Endothelial cell of umbilical vein (primary cell): ENCODE measurements around the gene FAM3C. TPM values are rescaled to one million over a fixed set of nuclear protein-coding genes. Genes with fewer than 3 reads are reported as not detected.

Experiments
- BruUV-seq: library from RNA; stranded (reverse); fragments of 400-500 nt; replicated peaks from 2 replicates; lab custom pipeline; 2021; lab: Mats Ljungman, UMichigan
- CTCF ChIA-PET: fragments of 300-600, 350-600 bp; sonication (Branson Sonifier 250); formaldehyde crosslinking; loops from one replicate; lab custom pipeline; 2021; ENCODE audit warnings: antibody characterized with exemption, inconsistent platforms; lab: Charles Lee
- POLR2A ChIA-PET: fragments of 300-600, 350-600 bp; sonication (Branson Sonifier 250); formaldehyde crosslinking; loops from one replicate; lab custom pipeline; 2021; ENCODE audit warnings: antibody characterized with exemption, inconsistent platforms; lab: Charles Lee
- DNase-seq: peaks from one replicate; pipeline ENCODE4 v3.0.0-alpha.2; 2011; ENCODE audit warnings: low read depth, low spot score
- FAIRE-seq: peaks from 2 replicates; lab custom pipeline; 2011; peaks lifted over from hg19 to GRCh38; lab: Jason Lieb, UNC
- H2AFZ ChIP-seq: 2 replicates; pipeline ENCODE4 v1.6.0; 2012; ENCODE audit warnings: low read depth, low read length, control low read depth, inconsistent platforms
- H3K27ac ChIP-seq: 2 replicates; pipeline ENCODE4 v1.5.1; 2011; ENCODE audit warnings: low read depth, mild to moderate bottlenecking, control low read depth, low read length, moderate library complexity; ENCODE audit not compliant: insufficient read depth
- H3K27me3 ChIP-seq, 2 experiments: 2 replicates each; pipeline versions ENCODE4 v1.6.0 to v1.6.1; 2011; ENCODE audit warnings: low read length in 2 of 2, mixed read lengths in 1 of 2; ENCODE audit not compliant: control insufficient read depth in 2 of 2, insufficient read depth in 2 of 2
- H3K36me3 ChIP-seq, 2 experiments: 2 replicates in 1 of 2; 3 replicates in 1 of 2; pipeline ENCODE4 v1.5.1; 2011; ENCODE audit warnings: low read length in 2 of 2, mild to moderate bottlenecking in 1 of 2, moderate library complexity in 1 of 2; ENCODE audit not compliant: control insufficient read depth in 2 of 2, insufficient read depth in 2 of 2; ENCODE audit errors: extremely low read depth in 1 of 2
- H3K4me1 ChIP-seq: 3 replicates; pipeline ENCODE4 v1.5.1; 2011; ENCODE audit warnings: mild to moderate bottlenecking, low read length; ENCODE audit not compliant: control insufficient read depth, insufficient read depth; ENCODE audit errors: extremely low read depth
- H3K4me2 ChIP-seq: 2 replicates; pipeline ENCODE4 v1.6.1; 2011; ENCODE audit warnings: low read length, control low read depth, mixed read lengths; ENCODE audit not compliant: insufficient read depth
- H3K4me3 ChIP-seq, 3 experiments: fragments of 200-600 bp in 1 of 3; sonication (generic), shearing (Covaris generic) in 1 of 3; replicated peaks in 1 of 3; 2 replicates each; pipeline ENCODE4 v1.5.1; 2011 to 2016; ENCODE audit warnings: control low read depth in 3 of 3, low read length in 3 of 3, mild to moderate bottlenecking in 2 of 3, inconsistent platforms in 1 of 3, low read depth in 1 of 3, moderate library complexity in 1 of 3; ENCODE audit not compliant: insufficient read depth in 1 of 3
- H3K79me2 ChIP-seq: 2 replicates; pipeline ENCODE4 v1.6.0; 2012; ENCODE audit warnings: low read length, inconsistent platforms; ENCODE audit not compliant: control insufficient read depth, insufficient read depth
- H3K9ac ChIP-seq: replicated peaks from 2 replicates; pipeline ENCODE3; 2011; ENCODE audit warnings: low read length, control low read depth; ENCODE audit not compliant: insufficient read depth; ENCODE audit errors: extremely low read depth
- H3K9me1 ChIP-seq: replicated peaks from 3 replicates; pipeline ENCODE4 v1.6.0; 2011; ENCODE audit warnings: mild to moderate bottlenecking, low read length; ENCODE audit not compliant: control insufficient read depth, insufficient read depth; ENCODE audit errors: extremely low read depth
- H3K9me3 ChIP-seq: replicated peaks from 2 replicates; pipeline ENCODE4 v1.5.1; 2012; ENCODE audit warnings: low read length, inconsistent platforms; ENCODE audit not compliant: control insufficient read depth, insufficient read depth
- H4K20me1 ChIP-seq: replicated peaks from 2 replicates; pipeline ENCODE3; 2011; ENCODE audit warnings: mild to moderate bottlenecking, low read length; ENCODE audit not compliant: control insufficient read depth, insufficient read depth; ENCODE audit errors: extremely low read depth
- EZH2 ChIP-seq: IDR thresholded peaks from 2 replicates; pipeline ENCODE4 v1.6.1; 2012; ENCODE audit warnings: borderline replicate concordance, low read depth, mild to moderate bottlenecking, moderate library complexity, low read length, inconsistent platforms; ENCODE audit not compliant: severe bottlenecking
- FOS ChIP-seq: IDR thresholded peaks from 2 replicates; pipeline ENCODE4 v1.6.1; 2011; ENCODE audit warnings: mild to moderate bottlenecking, low read length, moderate library complexity, borderline replicate concordance; ENCODE audit not compliant: insufficient read depth
- GATA2 ChIP-seq: IDR thresholded peaks from 2 replicates; pipeline ENCODE4 v1.7.0; 2011; ENCODE audit warnings: low read depth, mild to moderate bottlenecking, moderate library complexity, mixed read lengths, low read length; ENCODE audit not compliant: insufficient read length, insufficient read depth
- JUN ChIP-seq: IDR thresholded peaks from 2 replicates; pipeline ENCODE4 v1.6.1; 2011; ENCODE audit warnings: borderline replicate concordance, low read depth; ENCODE audit not compliant: insufficient read length, insufficient read depth
- MYC ChIP-seq: IDR thresholded peaks from one replicate; pipeline ENCODE4 v1.6.1; 2011; ENCODE audit warnings: mild to moderate bottlenecking, low read depth, low read length
- POLR2A ChIP-seq: IDR thresholded peaks from 2 replicates; pipeline ENCODE4 v1.6.1; 2012; ENCODE audit warnings: low read depth, mild to moderate bottlenecking, control low read depth, low read length
- POLR2AphosphoS5 ChIP-seq: IDR thresholded peaks from 2 replicates; pipeline ENCODE4 v1.6.1; 2012; ENCODE audit warnings: low read depth, mild to moderate bottlenecking, control low read depth, low read length, moderate library complexity; ENCODE audit not compliant: insufficient read depth
- dilution Hi-C: fragments of 300-500 bp; cut with MboI; formaldehyde crosslinking; loops from one replicate; pipeline ENCODE4 v1.15.0; 2019; ENCODE audit warnings: low sequenced_read_pairs; ENCODE audit not compliant: extremely low pct_ligation_motif_present
- intact Hi-C: fragments of 100-400 bp; cut with micrococcal nuclease; formaldehyde crosslinking; loops from one replicate; pipeline ENCODE4 v1.10.0; 2022
- polyA plus RNA-seq, 4 experiments: library from polyadenylated mRNA; depleted of rRNA in 3 of 4; stranded (reverse) in 3 of 4; unstranded in 1 of 4; fragments of >200 nt; gene quantifications; 2 replicates each; pipeline versions ENCODE4 v1.2.1 to v1.2.3, GENCODE V29; 2011 to 2012; ENCODE audit warnings: missing spikeins in 1 of 4
- total RNA-seq: library from RNA; stranded (reverse); gene quantifications from 2 replicates; pipeline ENCODE4 v1.2.3, GENCODE V29; 2021
- TF ChIP-seq, protein P1 (sequence below): IDR thresholded peaks from 2 replicates; pipeline ENCODE4 v1.6.1; 2011; ENCODE audit not compliant: insufficient read depth, insufficient read length
- TF ChIP-seq, protein P2 (sequence below), 2 donors: IDR thresholded peaks; 1 replicate in 1 of 2; 2 replicates in 1 of 2; pipeline ENCODE4 v1.5.1; 2011; ENCODE audit warnings: low read length in 2 of 2, mild to moderate bottlenecking in 2 of 2, moderate library complexity in 2 of 2, control low read depth in 1 of 2, inconsistent platforms in 1 of 2, low read depth in 1 of 2; ENCODE audit not compliant: insufficient read depth in 1 of 2; ENCODE audit errors: extremely low read depth in 1 of 2

FAM3C gene
- total and polyA plus RNA-seq, 2 donors (not counting 3 experiments of a cell fraction or from before 2014, with no cell fraction given), result 20.2 to 50.0 TPM

DNA sequence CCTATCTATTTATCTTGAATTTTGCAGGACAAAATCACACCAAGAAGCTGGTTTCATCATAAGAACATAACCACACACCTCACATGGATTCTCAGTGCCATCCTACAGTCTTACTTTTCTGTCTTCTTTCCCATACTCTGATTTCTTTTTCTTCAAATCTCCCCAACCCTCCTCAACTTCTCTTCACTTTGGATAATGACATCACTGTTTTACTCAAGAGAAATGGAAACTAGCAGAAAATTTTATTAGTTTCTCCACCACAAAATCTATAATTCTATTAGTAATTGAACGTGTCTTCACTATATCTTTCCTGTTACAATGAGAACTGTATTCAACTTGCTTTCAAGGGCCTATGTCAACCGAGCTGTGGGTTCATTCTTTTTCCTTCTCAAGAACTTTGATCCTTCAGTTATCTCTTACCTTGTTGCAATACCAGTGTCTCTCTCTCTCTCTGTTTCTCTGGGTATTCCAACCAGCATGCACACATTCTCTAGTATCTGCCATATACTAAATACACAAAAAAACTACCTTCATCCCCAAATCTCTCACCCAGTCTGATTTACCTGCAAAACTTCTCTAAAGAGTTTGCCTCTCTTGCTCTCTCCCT lies 35.4 kb upstream of the FAM3C start:
- H3K9ac ChIP-seq, result no peak overlapping the region
- H3K27ac ChIP-seq, result no peak overlapping the region
- H3K36me3 ChIP-seq, result no peaks in the 10 kb centered on the region
- FAIRE-seq (peak; percentile 21), DNase-seq (no peak)
- no peaks in the 10 kb centered on the region for H3K79me2 ChIP-seq
- no peak overlapping the region for H3K4me2 ChIP-seq
- no peak overlapping the region for H3K4me3 ChIP-seq
- dilution Hi-C loops (no loop called here), intact Hi-C loops (no loop called here)
- no peak overlapping the region for H2AFZ ChIP-seq
- BruUV-seq, result no TSS peak
- no peaks in the 10 kb centered on the region for H3K9me3 ChIP-seq
- no peak for TF ChIP-seq MYC
- no peak for TF ChIP-seq FOS
- TF ChIP-seq, protein P1, sequence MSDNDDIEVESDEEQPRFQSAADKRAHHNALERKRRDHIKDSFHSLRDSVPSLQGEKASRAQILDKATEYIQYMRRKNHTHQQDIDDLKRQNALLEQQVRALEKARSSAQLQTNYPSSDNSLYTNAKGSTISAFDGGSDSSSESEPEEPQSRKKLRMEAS, result no peak
- TF ChIP-seq EZH2, result no peak
- TF ChIP-seq POLR2AphosphoS5, result no peak
- no peak for TF ChIP-seq JUN
- no peak for TF ChIP-seq POLR2A
- no peak for TF ChIP-seq GATA2
- TF ChIP-seq, protein P2, sequence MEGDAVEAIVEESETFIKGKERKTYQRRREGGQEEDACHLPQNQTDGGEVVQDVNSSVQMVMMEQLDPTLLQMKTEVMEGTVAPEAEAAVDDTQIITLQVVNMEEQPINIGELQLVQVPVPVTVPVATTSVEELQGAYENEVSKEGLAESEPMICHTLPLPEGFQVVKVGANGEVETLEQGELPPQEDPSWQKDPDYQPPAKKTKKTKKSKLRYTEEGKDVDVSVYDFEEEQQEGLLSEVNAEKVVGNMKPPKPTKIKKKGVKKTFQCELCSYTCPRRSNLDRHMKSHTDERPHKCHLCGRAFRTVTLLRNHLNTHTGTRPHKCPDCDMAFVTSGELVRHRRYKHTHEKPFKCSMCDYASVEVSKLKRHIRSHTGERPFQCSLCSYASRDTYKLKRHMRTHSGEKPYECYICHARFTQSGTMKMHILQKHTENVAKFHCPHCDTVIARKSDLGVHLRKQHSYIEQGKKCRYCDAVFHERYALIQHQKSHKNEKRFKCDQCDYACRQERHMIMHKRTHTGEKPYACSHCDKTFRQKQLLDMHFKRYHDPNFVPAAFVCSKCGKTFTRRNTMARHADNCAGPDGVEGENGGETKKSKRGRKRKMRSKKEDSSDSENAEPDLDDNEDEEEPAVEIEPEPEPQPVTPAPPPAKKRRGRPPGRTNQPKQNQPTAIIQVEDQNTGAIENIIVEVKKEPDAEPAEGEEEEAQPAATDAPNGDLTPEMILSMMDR (IDR thresholded peaks at IDR 0.05; ENCODE audit: extremely low read depth in 1 of 2, insufficient read depth in 1 of 2, low read depth in 1 of 2, low read length in 2 of 2), result no peak
- POLR2A ChIA-PET, result no interaction called here
- CTCF ChIA-PET, result interaction anchor here (0.9 to 1.2 kb wide), 2 partner anchors 11 to 35 kb away, joined by 4 to 5 read pairs; partner anchors contain the start of gene FAM3C
- peaks cover 4% of the 10 kb centered on the region for H3K4me1 ChIP-seq
- no peaks in the 10 kb centered on the region for H3K9me1 ChIP-seq
- H4K20me1 ChIP-seq, result no peaks in the 10 kb centered on the region
- H3K27me3 ChIP-seq, result no peaks in the 10 kb centered on the region
